Keratinocyte (primary cell): ENCODE results near the gene PHF14.

Experiments
- EZH2 ChIP-seq: IDR thresholded peaks from one replicate; pipeline ENCODE4 v1.6.1; 2012; ENCODE audit warnings: inconsistent platforms, mild to moderate bottlenecking, low read length, moderate library complexity
- TF ChIP-seq, protein P1 (sequence below), 3 experiments: IDR thresholded peaks in 1 of 3; conservative IDR thresholded peaks in 1 of 3; optimal IDR thresholded peaks in 1 of 3; 2 replicates in 2 of 3; 3 replicates in 1 of 3; pipeline versions ENCODE3 to v1.5.1; 2011; ENCODE audit warnings: low read length in 3 of 3, mild to moderate bottlenecking in 3 of 3, moderate library complexity in 2 of 3, control low read depth in 1 of 3, inconsistent platforms in 1 of 3; ENCODE audit not compliant: insufficient read depth in 2 of 3; ENCODE audit errors: extremely low read depth in 1 of 3

GRCh38 chr7:11078247-11078834, 104.7 kb downstream of the PHF14 start:
- TF ChIP-seq, protein P1, sequence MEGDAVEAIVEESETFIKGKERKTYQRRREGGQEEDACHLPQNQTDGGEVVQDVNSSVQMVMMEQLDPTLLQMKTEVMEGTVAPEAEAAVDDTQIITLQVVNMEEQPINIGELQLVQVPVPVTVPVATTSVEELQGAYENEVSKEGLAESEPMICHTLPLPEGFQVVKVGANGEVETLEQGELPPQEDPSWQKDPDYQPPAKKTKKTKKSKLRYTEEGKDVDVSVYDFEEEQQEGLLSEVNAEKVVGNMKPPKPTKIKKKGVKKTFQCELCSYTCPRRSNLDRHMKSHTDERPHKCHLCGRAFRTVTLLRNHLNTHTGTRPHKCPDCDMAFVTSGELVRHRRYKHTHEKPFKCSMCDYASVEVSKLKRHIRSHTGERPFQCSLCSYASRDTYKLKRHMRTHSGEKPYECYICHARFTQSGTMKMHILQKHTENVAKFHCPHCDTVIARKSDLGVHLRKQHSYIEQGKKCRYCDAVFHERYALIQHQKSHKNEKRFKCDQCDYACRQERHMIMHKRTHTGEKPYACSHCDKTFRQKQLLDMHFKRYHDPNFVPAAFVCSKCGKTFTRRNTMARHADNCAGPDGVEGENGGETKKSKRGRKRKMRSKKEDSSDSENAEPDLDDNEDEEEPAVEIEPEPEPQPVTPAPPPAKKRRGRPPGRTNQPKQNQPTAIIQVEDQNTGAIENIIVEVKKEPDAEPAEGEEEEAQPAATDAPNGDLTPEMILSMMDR (optimal IDR thresholded peaks at IDR 0.05 in 1 of 3, IDR thresholded peaks at IDR 0.05 in 1 of 3, conservative IDR thresholded peaks at IDR 0.05 in 1 of 3; ENCODE audit: extremely low read depth in 1 of 3, insufficient read depth in 2 of 3, low read length in 3 of 3) = no peak
- TF ChIP-seq EZH2 = no peak
